HUES64 (cell line): ENCODE measurements around the gene GMDS.

Experiments
- H3K27ac ChIP-seq: 2 replicates; pipeline ENCODE4 v1.7.0; 2013; ENCODE audit warnings: low read depth, low read length, inconsistent platforms
- H3K27me3 ChIP-seq: 2 replicates; pipeline ENCODE4 v1.6.1; 2013; ENCODE audit warnings: mild to moderate bottlenecking, low read length; ENCODE audit not compliant: insufficient read depth
- H3K36me3 ChIP-seq: 2 replicates; pipeline ENCODE4 v1.6.1; 2013; ENCODE audit warnings: mild to moderate bottlenecking, low read length; ENCODE audit not compliant: insufficient read depth
- H3K4me1 ChIP-seq: 2 replicates; pipeline ENCODE4 v1.6.1; 2013; ENCODE audit warnings: mild to moderate bottlenecking, low read length, moderate library complexity; ENCODE audit not compliant: insufficient read depth
- H3K4me3 ChIP-seq: 2 replicates; pipeline ENCODE4 v1.5.1; 2013; ENCODE audit warnings: mild to moderate bottlenecking, low read length, moderate library complexity
- H3K9ac ChIP-seq: 2 replicates; pipeline ENCODE4 v1.6.1; 2013; ENCODE audit warnings: mild to moderate bottlenecking, low read depth, low read length
- H3K9me3 ChIP-seq: 2 replicates; pipeline ENCODE4 v1.6.1; 2013; ENCODE audit warnings: low read depth, low read length; ENCODE audit not compliant: insufficient read depth
- WGBS: fragments of 150-250, 120-280 bp; methylation state at CpG from one replicate; pipeline ENCODE4 v1.1.7; 2013; ENCODE audit warnings: missing lambda C conversion rate; 5-methylcytosine and 5-hydroxymethylcytosine counted together

Gene GMDS

GRCh38 chr6:1786455-1787453 lies 458.7 kb downstream of the GMDS start:
- Histone ChIP-seq H3K9me3 (no peaks in the 10 kb centered on the region), H3K9ac (no peak overlapping the region), H3K4me1 (no peaks in the 10 kb centered on the region), H3K27ac (no peak overlapping the region), H3K4me3 (no peak overlapping the region), H3K36me3 (no peaks in the 10 kb centered on the region), H3K27me3 (no peaks in the 10 kb centered on the region)
- 97% methylated on average over 15 of the region's 15 CpGs for WGBS

GRCh38 chr6:1784422-1784884 lies 461.0 kb downstream of the GMDS start:
- H3K9me3 ChIP-seq = no peaks in the 10 kb centered on the region
- WGBS = 97% methylated on average over 5 of the region's 6 CpGs
- H3K36me3 ChIP-seq = no peaks in the 10 kb centered on the region
- no peaks in the 10 kb centered on the region for H3K4me1 ChIP-seq
- no peak overlapping the region for H3K4me3 ChIP-seq
- H3K27ac ChIP-seq = no peak overlapping the region
- H3K9ac ChIP-seq = no peak overlapping the region
- no peaks in the 10 kb centered on the region for H3K27me3 ChIP-seq

- no peaks in the 10 kb centered on the region for H3K9me3 ChIP-seq
- H3K4me3 ChIP-seq = no peak overlapping the region
- H3K9ac ChIP-seq = no peak overlapping the region
- 96% methylated on average over 4 of the region's 4 CpGs for WGBS
- H3K27ac ChIP-seq = no peak overlapping the region
- H3K4me1 ChIP-seq = no peaks in the 10 kb centered on the region
- no peaks in the 10 kb centered on the region for H3K36me3 ChIP-seq
- H3K27me3 ChIP-seq = no peaks in the 10 kb centered on the region
Observed at GRCh38 chr6:1781817-1782184, 463.6 kb downstream of the GMDS start.

GRCh38 chr6:1781152-1781816 lies 464.1 kb downstream of the GMDS start:
- no peaks in the 10 kb centered on the region for H3K27me3 ChIP-seq
- H3K4me3 ChIP-seq = no peak overlapping the region
- H3K9me3 ChIP-seq = no peaks in the 10 kb centered on the region
- WGBS = 92% methylated on average over 11 of the region's 11 CpGs
- H3K9ac ChIP-seq = no peak overlapping the region
- H3K27ac ChIP-seq = no peak overlapping the region
- H3K4me1 ChIP-seq = no peaks in the 10 kb centered on the region
- H3K36me3 ChIP-seq = no peaks in the 10 kb centered on the region

GRCh38 chr6:1780251-1780867 lies 465.0 kb downstream of the GMDS start:
- no peaks in the 10 kb centered on the region for H3K36me3 ChIP-seq
- no peak overlapping the region for H3K27ac ChIP-seq
- H3K4me1 ChIP-seq = no peaks in the 10 kb centered on the region
- no peak overlapping the region for H3K9ac ChIP-seq
- H3K4me3 ChIP-seq = no peak overlapping the region
- H3K27me3 ChIP-seq = no peaks in the 10 kb centered on the region
- no peaks in the 10 kb centered on the region for H3K9me3 ChIP-seq
- 95% methylated on average over 13 of the region's 13 CpGs for WGBS

GRCh38 chr6:1778686-1779235 lies 466.6 kb downstream of the GMDS start:
- no peak overlapping the region for H3K4me3 ChIP-seq
- no peaks in the 10 kb centered on the region for H3K36me3 ChIP-seq
- H3K27me3 ChIP-seq = no peaks in the 10 kb centered on the region
- H3K27ac ChIP-seq = no peak overlapping the region
- 90% methylated on average over 10 of the region's 10 CpGs for WGBS
- H3K4me1 ChIP-seq = no peaks in the 10 kb centered on the region
- H3K9ac ChIP-seq = no peak overlapping the region
- H3K9me3 ChIP-seq = no peaks in the 10 kb centered on the region

GRCh38 chr6:1777921-1778685 lies 467.3 kb downstream of the GMDS start:
- Histone ChIP-seq H3K27ac (no peak overlapping the region), H3K9me3 (no peaks in the 10 kb centered on the region), H3K4me1 (no peaks in the 10 kb centered on the region), H3K27me3 (no peaks in the 10 kb centered on the region), H3K9ac (no peak overlapping the region), H3K36me3 (no peaks in the 10 kb centered on the region), H3K4me3 (no peak overlapping the region)
- 90% methylated on average over 9 of the region's 9 CpGs for WGBS

- no peaks in the 10 kb centered on the region for H3K9me3 ChIP-seq
- 92% methylated on average over 1 of the region's 2 CpGs for WGBS
- no peak overlapping the region for H3K4me3 ChIP-seq
- H3K27ac ChIP-seq = no peak overlapping the region
- no peaks in the 10 kb centered on the region for H3K4me1 ChIP-seq
- H3K36me3 ChIP-seq = no peaks in the 10 kb centered on the region
- H3K9ac ChIP-seq = no peak overlapping the region
- no peaks in the 10 kb centered on the region for H3K27me3 ChIP-seq
Observed at GRCh38 chr6:1775441-1775840, 470.0 kb downstream of the GMDS start.

- Histone ChIP-seq H3K9ac (no peak overlapping the region), H3K27ac (no peak overlapping the region), H3K36me3 (no peaks in the 10 kb centered on the region), H3K4me3 (no peak overlapping the region), H3K9me3 (no peaks in the 10 kb centered on the region), H3K4me1 (no peaks in the 10 kb centered on the region), H3K27me3 (no peaks in the 10 kb centered on the region)
- 94% methylated on average over 5 of the region's 5 CpGs for WGBS
Observed at GRCh38 chr6:1774226-1774915, 471.0 kb downstream of the GMDS start.

- no peak overlapping the region for H3K27ac ChIP-seq
- H3K36me3 ChIP-seq = no peaks in the 10 kb centered on the region
- H3K9ac ChIP-seq = no peak overlapping the region
- no peaks in the 10 kb centered on the region for H3K9me3 ChIP-seq
- H3K4me1 ChIP-seq = no peaks in the 10 kb centered on the region
- WGBS = 95% methylated on average over 2 of the region's 2 CpGs
- H3K27me3 ChIP-seq = no peaks in the 10 kb centered on the region
- no peak overlapping the region for H3K4me3 ChIP-seq
Observed at GRCh38 chr6:1773700-1774099, 471.7 kb downstream of the GMDS start.
